Chondrocyte (in vitro differentiated cells): Measurements from ENCODE around the gene SLC13A1. TPM values are rescaled to one million over a fixed set of nuclear protein-coding genes. Genes with fewer than 3 reads are reported as not detected.
A peak's percentile ranks its signal among the peaks of the same experiment; 100 is the strongest.

ENCODE experiments used
- DNase-seq: peaks from one replicate; pipeline ENCODE4 v3.0.0; 2021; ENCODE audit warnings: mixed read lengths, low spot score
- H3K27ac Mint-ChIP-seq: one replicate; pipeline ENCODE4 v1.8.0; 2021; ENCODE audit warnings: mild to moderate bottlenecking, moderate library complexity, mixed read lengths; ENCODE audit not compliant: unreplicated experiment
- H3K27me3 Mint-ChIP-seq: 2 replicates; pipeline ENCODE4 v1.8.0; 2021; ENCODE audit warnings: low read depth, mixed read lengths
- H3K36me3 Mint-ChIP-seq: 2 replicates; pipeline ENCODE4 v1.8.0; 2021; ENCODE audit warnings: low read depth, mixed read lengths
- H3K4me1 Mint-ChIP-seq: 2 replicates; pipeline ENCODE4 v1.8.0; 2021; ENCODE audit warnings: low read depth, mild to moderate bottlenecking, mixed read lengths
- H3K4me3 Mint-ChIP-seq: one replicate; pipeline ENCODE4 v1.8.0; 2021; ENCODE audit warnings: mild to moderate bottlenecking, moderate library complexity, mixed read lengths; ENCODE audit not compliant: unreplicated experiment
- H3K9me3 Mint-ChIP-seq: 2 replicates; pipeline ENCODE4 v1.8.0; 2021; ENCODE audit warnings: low read depth, mixed read lengths
- total RNA-seq: library from RNA; stranded (reverse); gene quantifications from 3 replicates; pipeline ENCODE4 v1.2.1, GENCODE V29; 2021
- TF ChIP-seq, protein P1 (sequence below): fragments of 200-600 bp; sonication (generic); IDR thresholded peaks from 2 replicates; pipeline ENCODE4 v1.5.0; 2021; ENCODE audit warnings: antibody characterized with exemption, mild to moderate bottlenecking, moderate library complexity

The SLC13A1 gene
- total RNA-seq, 1 donor from 2014 or later = not detected

DNA sequence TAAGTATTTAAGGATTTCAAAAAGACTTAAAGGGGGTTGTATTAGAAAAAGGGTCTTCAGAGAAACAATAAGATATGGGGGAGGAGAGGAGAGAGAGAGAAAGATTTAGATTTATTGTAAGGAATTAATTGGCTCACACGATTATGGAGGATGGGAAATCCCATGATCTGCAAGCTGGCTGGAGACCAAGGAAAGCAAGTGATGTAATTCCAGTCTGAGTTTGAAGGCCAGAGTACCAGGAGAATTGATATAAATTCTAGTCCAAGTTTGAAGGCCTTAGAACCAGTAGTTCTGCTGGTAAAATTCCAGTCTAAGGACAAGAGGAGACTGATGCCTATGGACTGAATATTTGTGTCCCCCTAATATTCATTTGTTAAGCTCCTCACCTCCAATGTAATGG lies 20.6 kb upstream of the SLC13A1 start:
- no peak for DNase-seq
- TF ChIP-seq, protein P1, sequence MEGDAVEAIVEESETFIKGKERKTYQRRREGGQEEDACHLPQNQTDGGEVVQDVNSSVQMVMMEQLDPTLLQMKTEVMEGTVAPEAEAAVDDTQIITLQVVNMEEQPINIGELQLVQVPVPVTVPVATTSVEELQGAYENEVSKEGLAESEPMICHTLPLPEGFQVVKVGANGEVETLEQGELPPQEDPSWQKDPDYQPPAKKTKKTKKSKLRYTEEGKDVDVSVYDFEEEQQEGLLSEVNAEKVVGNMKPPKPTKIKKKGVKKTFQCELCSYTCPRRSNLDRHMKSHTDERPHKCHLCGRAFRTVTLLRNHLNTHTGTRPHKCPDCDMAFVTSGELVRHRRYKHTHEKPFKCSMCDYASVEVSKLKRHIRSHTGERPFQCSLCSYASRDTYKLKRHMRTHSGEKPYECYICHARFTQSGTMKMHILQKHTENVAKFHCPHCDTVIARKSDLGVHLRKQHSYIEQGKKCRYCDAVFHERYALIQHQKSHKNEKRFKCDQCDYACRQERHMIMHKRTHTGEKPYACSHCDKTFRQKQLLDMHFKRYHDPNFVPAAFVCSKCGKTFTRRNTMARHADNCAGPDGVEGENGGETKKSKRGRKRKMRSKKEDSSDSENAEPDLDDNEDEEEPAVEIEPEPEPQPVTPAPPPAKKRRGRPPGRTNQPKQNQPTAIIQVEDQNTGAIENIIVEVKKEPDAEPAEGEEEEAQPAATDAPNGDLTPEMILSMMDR = no peak
- H3K36me3 Mint-ChIP-seq = peaks cover 2% of the 10 kb centered on the region
- H3K9me3 Mint-ChIP-seq = peaks cover 33% of the 10 kb centered on the region
- H3K27me3 Mint-ChIP-seq = no peaks in the 10 kb centered on the region
- H3K27ac Mint-ChIP-seq = peak overlapping the region; percentile 55
- no peak overlapping the region for H3K4me3 Mint-ChIP-seq
- peaks cover 5% of the 10 kb centered on the region for H3K4me1 Mint-ChIP-seq

DNA sequence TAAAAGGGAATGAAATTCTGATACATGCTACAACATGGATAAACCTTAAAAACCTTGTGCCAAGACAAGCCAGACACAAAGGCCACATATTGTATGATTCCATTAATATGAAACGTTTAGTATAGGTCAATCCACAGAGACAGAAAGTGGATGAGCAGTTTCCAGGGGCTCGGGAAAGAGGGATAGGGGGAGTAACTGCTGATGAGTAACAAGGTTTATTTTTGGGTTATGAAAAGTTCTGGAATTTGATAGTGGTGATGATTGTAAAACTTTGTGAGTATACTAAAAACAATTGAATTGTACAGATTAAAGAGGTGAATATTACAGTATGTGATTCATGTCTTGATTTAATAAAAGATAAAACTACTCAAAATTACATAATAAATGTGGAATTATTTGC lies 19.1 kb upstream of the SLC13A1 start:
- Mint-ChIP-seq H3K27me3 (no peaks in the 10 kb centered on the region), H3K4me1 (peaks cover 5% of the 10 kb centered on the region), H3K27ac (no peak overlapping the region), H3K9me3 (peaks cover 43% of the 10 kb centered on the region), H3K4me3 (no peak overlapping the region), H3K36me3 (peaks cover 2% of the 10 kb centered on the region)
- TF ChIP-seq, protein P1 = no peak
- no peak for DNase-seq

DNA sequence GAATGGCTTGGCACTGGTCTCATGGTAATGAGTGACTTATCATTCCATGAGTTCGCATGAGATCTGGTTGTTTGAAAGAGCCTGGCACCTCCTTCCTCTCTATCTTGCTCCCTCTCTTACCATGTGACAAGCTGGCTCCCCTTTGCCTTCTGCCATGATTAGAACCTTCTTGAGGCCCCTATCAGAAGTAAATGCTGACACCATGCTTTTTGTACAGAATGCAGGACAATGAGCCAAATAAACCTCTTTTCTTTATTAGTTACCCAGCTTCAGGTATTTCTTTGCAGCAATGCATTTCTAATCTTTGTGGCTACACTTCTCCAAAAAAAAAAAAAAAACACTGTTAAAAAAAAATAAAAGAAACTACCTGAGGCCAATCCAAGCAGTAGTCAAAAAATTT lies 17.1 kb upstream of the SLC13A1 start:
- Mint-ChIP-seq H3K4me1 (peaks cover 5% of the 10 kb centered on the region), H3K4me3 (no peak overlapping the region), H3K27me3 (no peaks in the 10 kb centered on the region), H3K36me3 (no peaks in the 10 kb centered on the region), H3K27ac (no peak overlapping the region), H3K9me3 (peaks cover 26% of the 10 kb centered on the region)
- no peak for DNase-seq
- TF ChIP-seq, protein P1 = no peak

DNA sequence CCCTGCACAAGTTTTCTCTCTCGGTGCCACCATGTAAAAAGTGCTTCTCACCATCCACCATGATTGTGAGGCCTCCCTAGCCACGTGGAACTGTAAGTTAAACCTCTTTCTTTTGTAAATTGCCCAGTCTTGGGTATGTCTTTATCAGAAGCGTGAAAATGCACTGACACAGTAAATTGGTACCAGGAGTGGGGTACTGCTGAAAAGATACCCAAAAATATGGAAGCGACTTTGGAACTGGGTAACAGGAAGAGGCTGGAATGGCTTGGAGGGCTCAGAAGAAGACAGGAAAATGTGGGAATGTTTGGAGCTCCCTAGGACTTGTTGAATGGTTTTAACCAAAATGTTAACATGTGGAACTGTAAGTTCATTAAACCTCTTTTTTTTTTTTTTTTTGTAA lies 15.6 kb upstream of the SLC13A1 start:
- H3K36me3 Mint-ChIP-seq = no peaks in the 10 kb centered on the region
- no peak for DNase-seq
- H3K27me3 Mint-ChIP-seq = no peaks in the 10 kb centered on the region
- H3K4me1 Mint-ChIP-seq = peaks cover 1% of the 10 kb centered on the region
- H3K4me3 Mint-ChIP-seq = no peak overlapping the region
- H3K27ac Mint-ChIP-seq = no peak overlapping the region
- TF ChIP-seq, protein P1 = no peak
- H3K9me3 Mint-ChIP-seq = peaks cover 23% of the 10 kb centered on the region

DNA sequence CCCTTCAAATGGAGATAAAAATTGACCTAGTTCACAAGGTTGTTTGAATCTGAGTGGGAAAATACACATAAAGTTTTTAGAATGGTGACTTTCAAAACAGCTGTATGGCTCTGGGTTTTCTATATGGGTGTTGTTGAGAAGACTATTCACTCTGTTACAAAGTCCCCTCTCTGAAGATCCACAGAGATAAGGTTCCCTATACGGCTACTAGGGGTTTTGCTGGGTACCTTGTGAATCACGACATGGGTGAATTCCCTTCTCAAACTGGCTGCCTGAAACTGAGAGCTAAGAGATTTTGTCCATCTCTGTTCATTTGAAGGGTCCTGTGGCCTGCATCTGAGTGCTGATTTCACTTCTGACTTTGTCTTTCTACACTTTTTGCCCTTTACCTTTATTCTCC lies 11.8 kb upstream of the SLC13A1 start:
- Mint-ChIP-seq H3K4me1 (no peaks in the 10 kb centered on the region), H3K36me3 (no peaks in the 10 kb centered on the region), H3K4me3 (no peak overlapping the region), H3K9me3 (peaks cover 16% of the 10 kb centered on the region), H3K27ac (no peak overlapping the region), H3K27me3 (peaks cover 2% of the 10 kb centered on the region)
- TF ChIP-seq, protein P1 = no peak
- DNase-seq = no peak
